OCI-LY7 (cell line): ENCODE results near the gene PI4K2B. TPM values are rescaled to one million over a fixed set of nuclear protein-coding genes. Genes with fewer than 3 reads are reported as not detected.

ENCODE experiments used
- BruUV-seq: library from RNA; stranded (reverse); fragments of 400-500 nt; replicated peaks from 2 replicates; lab custom pipeline; 2021; lab: Mats Ljungman, UMichigan
- CTCF ChIA-PET: fragments of 300-600 bp; sonication (Branson Sonifier 250); formaldehyde crosslinking; loops from one replicate; lab custom pipeline; 2022; ENCODE audit warnings: antibody characterized with exemption; ENCODE audit not compliant: unreplicated experiment; lab: Charles Lee
- POLR2A ChIA-PET: fragments of 300-600 bp; sonication (Branson Sonifier 250); formaldehyde crosslinking; loops from one replicate; lab custom pipeline; 2022; ENCODE audit warnings: antibody characterized with exemption; lab: Charles Lee
- DNase-seq: peaks from one replicate; pipeline ENCODE4 v3.0.0-alpha.2; 2015; ENCODE audit warnings: low spot score
- H2AFZ ChIP-seq: fragments of 200-600 bp; sonication (generic), shearing (Covaris generic); 2 replicates; pipeline ENCODE4 v1.6.1; 2014; ENCODE audit warnings: mild to moderate bottlenecking, antibody characterized with exemption, low read length, moderate library complexity
- H3K27ac ChIP-seq: fragments of 200-600 bp; sonication (generic); 2 replicates; pipeline ENCODE4 v1.5.1; 2014; ENCODE audit warnings: mixed run types, low read depth, mild to moderate bottlenecking, moderate library complexity, low read length, inconsistent platforms; ENCODE audit not compliant: poor library complexity, severe bottlenecking
- H3K36me3 ChIP-seq: fragments of 200-600 bp; sonication (generic); 2 replicates; pipeline ENCODE4 v1.6.1; 2014; ENCODE audit warnings: mild to moderate bottlenecking, antibody characterized with exemption, low read length, moderate library complexity, mixed read lengths; ENCODE audit not compliant: insufficient read depth
- H3K4me1 ChIP-seq: fragments of 200-600 bp; sonication (generic); 2 replicates; pipeline ENCODE4 v1.5.1; 2014; ENCODE audit warnings: mild to moderate bottlenecking, low read length; ENCODE audit not compliant: insufficient read depth, poor library complexity, severe bottlenecking
- H3K4me2 ChIP-seq: fragments of 200-600 bp; sonication (generic); 2 replicates; pipeline ENCODE4 v1.6.1; 2014; ENCODE audit warnings: mild to moderate bottlenecking, low read length
- H3K4me3 ChIP-seq: fragments of 200-600 bp; sonication (generic); 2 replicates; pipeline ENCODE4 v1.5.1; 2014; ENCODE audit warnings: mild to moderate bottlenecking, low read depth, low read length; ENCODE audit not compliant: poor library complexity, severe bottlenecking
- H3K79me2 ChIP-seq: fragments of 200-600 bp; sonication (generic); 2 replicates; pipeline ENCODE4 v1.6.1; 2016; ENCODE audit warnings: low read depth, mild to moderate bottlenecking, low read length, moderate library complexity, mixed read lengths; ENCODE audit not compliant: insufficient read depth
- H3K9me2 ChIP-seq: fragments of 200-600 bp; sonication (generic); 2 replicates; pipeline ENCODE4 v1.6.1; 2016; ENCODE audit warnings: mild to moderate bottlenecking, low read length, mixed read lengths; ENCODE audit not compliant: insufficient read depth
- H3K9me3 ChIP-seq: fragments of 200-600 bp; sonication (generic); 2 replicates; pipeline ENCODE4 v1.6.1; 2014; ENCODE audit warnings: mild to moderate bottlenecking, mixed run types, low read length, mixed read lengths
- H4K20me1 ChIP-seq: fragments of 200-600 bp; sonication (generic); 2 replicates; pipeline ENCODE4 v1.6.1; 2014; ENCODE audit warnings: mild to moderate bottlenecking, antibody characterized with exemption, low read length, moderate library complexity, mixed read lengths; ENCODE audit not compliant: insufficient read depth
- EZH2phosphoT487 ChIP-seq: fragments of 200-600 bp; sonication (generic); IDR thresholded peaks from 2 replicates; pipeline ENCODE4 v1.6.1; 2018; ENCODE audit warnings: low read depth, borderline replicate concordance, mild to moderate bottlenecking, mixed run types, antibody characterized with exemption, low read length, moderate library complexity, mixed read lengths
- intact Hi-C: fragments of 100-400 bp; cut with micrococcal nuclease; formaldehyde crosslinking; loops from one replicate; pipeline ENCODE4 v1.10.0; 2022; ENCODE audit not compliant: unreplicated experiment
- total RNA-seq, 2 experiments: library from RNA; depleted of rRNA in 1 of 2; stranded (reverse); fragments of >200 nt in 1 of 2; shearing (Covaris generic) in 1 of 2; gene quantifications; 2 replicates each; pipeline ENCODE4 v1.2.3, GENCODE V29; 2014 to 2022
- TF ChIP-seq, protein P1 (sequence below): fragments of 200-600 bp; sonication (generic); conservative IDR thresholded peaks from 2 replicates; pipeline ENCODE4 v1.5.1; 2014; ENCODE audit warnings: mild to moderate bottlenecking, antibody characterized with exemption, low read length, moderate library complexity, mixed read lengths

PI4K2B gene
- total RNA-seq, 2 experiments from 2014 or later = 40.4 to 41.6 TPM

DNA sequence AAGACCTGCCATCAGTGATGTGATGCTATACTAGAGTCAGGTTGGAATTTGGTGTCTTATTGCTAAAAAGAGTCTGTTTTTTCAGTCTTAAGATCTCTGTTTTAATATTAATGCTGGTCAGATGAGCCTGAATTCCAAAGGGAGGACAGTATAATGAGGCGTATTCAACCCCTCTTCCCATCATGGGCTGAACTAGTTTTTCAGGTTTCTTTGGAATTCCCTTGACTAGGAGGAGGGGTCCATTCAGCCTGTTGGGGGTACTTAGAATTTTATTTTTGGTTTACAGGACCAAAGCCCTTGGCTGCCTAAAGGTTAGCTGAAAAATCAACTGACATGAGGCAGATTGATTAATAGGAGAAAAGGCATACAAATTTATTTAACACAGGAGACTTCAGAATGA lies 24.1 kb upstream of the PI4K2B start:
- Histone ChIP-seq H4K20me1 (no peaks in the 10 kb centered on the region), H3K9me3 (no peaks in the 10 kb centered on the region), H3K4me3 (no peak overlapping the region), H3K4me1 (no peaks in the 10 kb centered on the region), H2AFZ (no peak overlapping the region), H3K27ac (no peak overlapping the region), H3K79me2 (no peaks in the 10 kb centered on the region), H3K9me2 (no peaks in the 10 kb centered on the region), H3K36me3 (no peaks in the 10 kb centered on the region), H3K4me2 (no peak overlapping the region)
- intact Hi-C loops = no loop called here
- POLR2A ChIA-PET = interaction anchor here (1.0 to 1.1 kb wide), 2 partner anchors 9 to 45 kb away, joined by 3 to 4 read pairs; no protein-coding TSS in a partner anchor
- no TSS peak for BruUV-seq
- no peak for DNase-seq
- TF ChIP-seq, protein P1, sequence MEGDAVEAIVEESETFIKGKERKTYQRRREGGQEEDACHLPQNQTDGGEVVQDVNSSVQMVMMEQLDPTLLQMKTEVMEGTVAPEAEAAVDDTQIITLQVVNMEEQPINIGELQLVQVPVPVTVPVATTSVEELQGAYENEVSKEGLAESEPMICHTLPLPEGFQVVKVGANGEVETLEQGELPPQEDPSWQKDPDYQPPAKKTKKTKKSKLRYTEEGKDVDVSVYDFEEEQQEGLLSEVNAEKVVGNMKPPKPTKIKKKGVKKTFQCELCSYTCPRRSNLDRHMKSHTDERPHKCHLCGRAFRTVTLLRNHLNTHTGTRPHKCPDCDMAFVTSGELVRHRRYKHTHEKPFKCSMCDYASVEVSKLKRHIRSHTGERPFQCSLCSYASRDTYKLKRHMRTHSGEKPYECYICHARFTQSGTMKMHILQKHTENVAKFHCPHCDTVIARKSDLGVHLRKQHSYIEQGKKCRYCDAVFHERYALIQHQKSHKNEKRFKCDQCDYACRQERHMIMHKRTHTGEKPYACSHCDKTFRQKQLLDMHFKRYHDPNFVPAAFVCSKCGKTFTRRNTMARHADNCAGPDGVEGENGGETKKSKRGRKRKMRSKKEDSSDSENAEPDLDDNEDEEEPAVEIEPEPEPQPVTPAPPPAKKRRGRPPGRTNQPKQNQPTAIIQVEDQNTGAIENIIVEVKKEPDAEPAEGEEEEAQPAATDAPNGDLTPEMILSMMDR = no peak
- no peak for TF ChIP-seq EZH2phosphoT487
- CTCF ChIA-PET = no interaction called here

DNA sequence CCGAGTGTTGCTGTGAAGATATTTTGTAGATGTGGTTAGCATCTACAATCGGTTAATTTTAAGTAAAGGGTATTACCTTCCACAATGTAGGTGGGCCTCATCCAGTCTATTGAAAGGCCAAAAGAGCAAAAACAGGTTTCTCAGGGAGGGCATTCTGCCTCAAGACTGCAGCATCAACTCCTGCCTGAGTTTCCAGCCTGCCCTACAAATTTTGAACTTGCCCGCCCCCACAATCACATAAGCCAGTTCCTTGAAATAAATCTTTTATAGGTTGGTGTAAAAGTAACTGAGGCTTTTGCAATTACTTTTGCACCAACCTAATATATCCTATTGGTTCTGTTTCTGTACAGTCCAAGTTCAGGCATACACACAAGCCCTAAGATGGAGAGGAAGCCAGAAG lies 22.1 kb upstream of the PI4K2B start:
- POLR2A ChIA-PET = no interaction called here

DNA sequence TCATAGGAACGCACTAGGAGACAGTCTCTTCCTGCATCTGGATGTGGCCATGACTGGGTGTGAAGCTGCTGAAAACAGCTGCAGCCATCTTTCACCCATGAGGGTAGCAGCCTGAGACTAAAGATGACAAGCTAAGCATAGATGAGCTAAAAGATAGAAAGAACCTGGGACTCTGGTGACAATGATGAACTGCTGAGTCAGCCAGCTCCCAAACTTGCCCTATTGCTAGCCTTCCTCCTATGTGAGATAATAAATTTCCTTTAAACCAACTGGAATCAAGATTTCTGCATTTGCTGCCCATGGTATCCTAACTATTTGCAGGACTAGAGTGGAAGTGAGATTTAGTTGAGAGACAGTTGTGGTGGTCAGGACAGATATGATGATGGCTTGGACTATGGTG lies 21.0 kb upstream of the PI4K2B start:
- intact Hi-C loops = no loop called here
- POLR2A ChIA-PET = interaction anchor here (0.6 to 0.8 kb wide), 2 partner anchors 13 to 229 kb away, joined by 4 read pairs; no protein-coding TSS in a partner anchor
- H3K9me2 ChIP-seq = no peaks in the 10 kb centered on the region
- no peaks in the 10 kb centered on the region for H3K4me1 ChIP-seq
- H3K79me2 ChIP-seq = no peaks in the 10 kb centered on the region
- no peak overlapping the region for H3K4me3 ChIP-seq
- H3K9me3 ChIP-seq = no peaks in the 10 kb centered on the region
- DNase-seq = no peak
- no peak overlapping the region for H3K27ac ChIP-seq
- no peak overlapping the region for H3K4me2 ChIP-seq
- CTCF ChIA-PET = no interaction called here
- no peaks in the 10 kb centered on the region for H4K20me1 ChIP-seq
- no peak for TF ChIP-seq EZH2phosphoT487
- TF ChIP-seq, protein P1 = no peak
- BruUV-seq = no TSS peak
- H3K36me3 ChIP-seq = no peaks in the 10 kb centered on the region
- H2AFZ ChIP-seq = no peak overlapping the region

More for the DNA sequence above, 22.1 kb upstream of the PI4K2B start:
- no peaks in the 10 kb centered on the region for H4K20me1 ChIP-seq
- BruUV-seq = no TSS peak
- TF ChIP-seq EZH2phosphoT487 = no peak
- TF ChIP-seq, protein P1 = no peak
- no peak overlapping the region for H3K27ac ChIP-seq
- intact Hi-C loops = no loop called here
- no peak overlapping the region for H3K4me3 ChIP-seq
- no peaks in the 10 kb centered on the region for H3K9me2 ChIP-seq
- no peaks in the 10 kb centered on the region for H3K4me1 ChIP-seq
- no peaks in the 10 kb centered on the region for H3K36me3 ChIP-seq
- H2AFZ ChIP-seq = no peak overlapping the region
- CTCF ChIA-PET = no interaction called here
- no peak for DNase-seq
- H3K4me2 ChIP-seq = no peak overlapping the region
- H3K9me3 ChIP-seq = no peaks in the 10 kb centered on the region
- no peaks in the 10 kb centered on the region for H3K79me2 ChIP-seq
